NB4 (cell line): ENCODE results near the gene EFL1.

Source experiments
- TF ChIP-seq, protein P1 (sequence below): IDR thresholded peaks from one replicate; pipeline ENCODE4 v1.5.1; 2012; ENCODE audit warnings: low read depth, low read length
- TF ChIP-seq, protein P2 (sequence below): IDR thresholded peaks from 2 replicates; pipeline ENCODE4 v1.6.1; 2011; ENCODE audit warnings: low read depth, low read length

DNA sequence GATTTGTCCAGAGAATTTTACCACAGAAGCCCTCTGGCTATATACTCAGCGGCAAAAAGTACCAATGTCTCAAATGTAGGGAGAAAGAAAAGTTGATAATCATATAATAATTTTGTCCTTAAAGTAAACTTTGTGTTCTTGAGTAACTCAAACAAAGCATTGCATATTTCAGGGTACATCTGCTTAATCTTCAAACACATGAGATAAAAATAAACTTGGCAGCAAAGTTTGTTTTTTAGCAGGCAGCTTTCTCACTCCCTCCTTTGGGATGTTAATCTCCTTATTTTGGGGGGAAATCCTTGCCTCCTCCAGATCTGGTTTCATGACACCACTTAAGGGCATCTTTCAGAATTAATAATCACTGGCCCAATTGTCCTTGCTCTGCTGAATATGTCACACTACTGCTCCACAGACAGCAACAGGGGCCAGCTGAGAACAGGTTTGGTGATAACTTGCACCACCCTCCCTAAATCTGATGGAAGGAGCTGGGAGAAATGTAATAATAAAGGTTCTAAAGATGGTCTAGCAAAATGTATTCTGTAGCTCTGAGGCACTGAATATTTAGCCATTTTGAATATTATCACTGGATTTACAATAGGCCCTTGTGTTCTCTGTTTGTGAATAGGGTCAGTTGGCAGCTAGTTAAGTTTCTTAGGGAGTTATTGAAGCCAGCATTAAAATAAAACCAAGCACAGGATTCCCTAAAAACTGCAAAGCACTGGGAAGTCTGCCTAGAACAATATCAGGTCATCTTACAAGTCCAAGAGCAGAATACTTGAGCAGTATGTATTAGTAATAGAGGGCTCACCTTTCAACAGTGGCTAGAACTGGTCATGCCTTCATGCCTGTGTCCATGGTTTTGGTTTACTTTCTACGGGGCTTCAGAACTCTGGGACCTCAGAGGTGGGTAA, 79.2 kb downstream of the EFL1 start:
- TF ChIP-seq, protein P1, sequence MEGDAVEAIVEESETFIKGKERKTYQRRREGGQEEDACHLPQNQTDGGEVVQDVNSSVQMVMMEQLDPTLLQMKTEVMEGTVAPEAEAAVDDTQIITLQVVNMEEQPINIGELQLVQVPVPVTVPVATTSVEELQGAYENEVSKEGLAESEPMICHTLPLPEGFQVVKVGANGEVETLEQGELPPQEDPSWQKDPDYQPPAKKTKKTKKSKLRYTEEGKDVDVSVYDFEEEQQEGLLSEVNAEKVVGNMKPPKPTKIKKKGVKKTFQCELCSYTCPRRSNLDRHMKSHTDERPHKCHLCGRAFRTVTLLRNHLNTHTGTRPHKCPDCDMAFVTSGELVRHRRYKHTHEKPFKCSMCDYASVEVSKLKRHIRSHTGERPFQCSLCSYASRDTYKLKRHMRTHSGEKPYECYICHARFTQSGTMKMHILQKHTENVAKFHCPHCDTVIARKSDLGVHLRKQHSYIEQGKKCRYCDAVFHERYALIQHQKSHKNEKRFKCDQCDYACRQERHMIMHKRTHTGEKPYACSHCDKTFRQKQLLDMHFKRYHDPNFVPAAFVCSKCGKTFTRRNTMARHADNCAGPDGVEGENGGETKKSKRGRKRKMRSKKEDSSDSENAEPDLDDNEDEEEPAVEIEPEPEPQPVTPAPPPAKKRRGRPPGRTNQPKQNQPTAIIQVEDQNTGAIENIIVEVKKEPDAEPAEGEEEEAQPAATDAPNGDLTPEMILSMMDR = no peak
- TF ChIP-seq, protein P2, sequence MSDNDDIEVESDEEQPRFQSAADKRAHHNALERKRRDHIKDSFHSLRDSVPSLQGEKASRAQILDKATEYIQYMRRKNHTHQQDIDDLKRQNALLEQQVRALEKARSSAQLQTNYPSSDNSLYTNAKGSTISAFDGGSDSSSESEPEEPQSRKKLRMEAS = no peak
